ENCODE results near the gene ADGRG3.

DNA sequence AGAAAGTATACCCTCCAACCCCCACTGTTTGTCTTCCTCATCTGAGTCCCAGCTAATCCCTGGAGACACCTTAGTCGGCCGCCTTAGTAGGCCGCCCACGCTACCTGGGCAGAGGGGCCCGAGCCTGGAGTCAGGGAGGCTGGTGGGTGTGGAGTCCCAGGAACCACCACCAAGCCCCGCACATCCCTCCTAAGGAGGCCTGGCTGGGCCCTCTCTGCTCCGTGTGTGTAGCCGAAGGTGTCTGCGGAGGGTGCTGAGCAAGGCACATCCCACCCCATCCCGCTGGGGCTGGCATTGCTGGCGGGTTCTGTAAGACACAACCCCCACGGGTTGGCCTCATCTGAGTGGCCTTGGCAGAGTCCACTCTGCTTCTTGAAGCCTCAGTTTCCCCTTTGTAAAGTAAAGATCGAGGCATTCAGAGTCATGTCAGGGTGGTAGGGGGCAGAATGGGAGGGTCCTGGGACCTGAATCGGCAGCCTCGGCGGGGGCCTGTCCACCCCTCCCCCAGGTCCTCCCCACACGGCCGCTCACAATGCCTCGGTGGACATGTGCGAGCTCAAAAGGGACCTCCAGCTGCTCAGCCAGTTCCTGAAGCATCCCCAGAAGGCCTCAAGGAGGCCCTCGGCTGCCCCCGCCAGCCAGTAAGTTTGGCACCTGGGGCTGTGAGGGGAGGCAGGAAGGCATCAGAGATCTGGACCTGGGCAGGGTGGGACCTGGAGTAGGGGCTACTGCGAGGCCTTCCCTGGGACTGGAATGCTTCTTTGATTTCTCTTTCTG is 15.2 kb upstream of the ADGRG3 start:
- TF ChIP-seq, protein P1, sequence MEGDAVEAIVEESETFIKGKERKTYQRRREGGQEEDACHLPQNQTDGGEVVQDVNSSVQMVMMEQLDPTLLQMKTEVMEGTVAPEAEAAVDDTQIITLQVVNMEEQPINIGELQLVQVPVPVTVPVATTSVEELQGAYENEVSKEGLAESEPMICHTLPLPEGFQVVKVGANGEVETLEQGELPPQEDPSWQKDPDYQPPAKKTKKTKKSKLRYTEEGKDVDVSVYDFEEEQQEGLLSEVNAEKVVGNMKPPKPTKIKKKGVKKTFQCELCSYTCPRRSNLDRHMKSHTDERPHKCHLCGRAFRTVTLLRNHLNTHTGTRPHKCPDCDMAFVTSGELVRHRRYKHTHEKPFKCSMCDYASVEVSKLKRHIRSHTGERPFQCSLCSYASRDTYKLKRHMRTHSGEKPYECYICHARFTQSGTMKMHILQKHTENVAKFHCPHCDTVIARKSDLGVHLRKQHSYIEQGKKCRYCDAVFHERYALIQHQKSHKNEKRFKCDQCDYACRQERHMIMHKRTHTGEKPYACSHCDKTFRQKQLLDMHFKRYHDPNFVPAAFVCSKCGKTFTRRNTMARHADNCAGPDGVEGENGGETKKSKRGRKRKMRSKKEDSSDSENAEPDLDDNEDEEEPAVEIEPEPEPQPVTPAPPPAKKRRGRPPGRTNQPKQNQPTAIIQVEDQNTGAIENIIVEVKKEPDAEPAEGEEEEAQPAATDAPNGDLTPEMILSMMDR (conservative IDR thresholded peaks at IDR 0.05) = no peak
- no peak for TF ChIP-seq ZFX (IDR thresholded peaks at IDR 0.05)
